OCI-LY1 (cell line): Measurements from ENCODE around the gene CNEP1R1.

Experiments
- H2AFZ ChIP-seq: fragments of 200-600 bp; sonication (generic), shearing (Covaris generic); 2 replicates; pipeline ENCODE4 v1.6.0; 2014; ENCODE audit warnings: antibody characterized with exemption, mild to moderate bottlenecking, low read length
- H3F3A ChIP-seq: fragments of 200-600 bp; sonication (generic), shearing (Covaris generic); 2 replicates; pipeline ENCODE4 v1.6.0; 2014; ENCODE audit warnings: mild to moderate bottlenecking, antibody characterized with exemption, low read length, moderate library complexity; ENCODE audit not compliant: insufficient read depth
- H3K27ac ChIP-seq: fragments of 200-600 bp; sonication (generic); 2 replicates; pipeline ENCODE4 v1.5.1; 2014; ENCODE audit warnings: low read length, mixed run types, mild to moderate bottlenecking, low read depth; ENCODE audit not compliant: poor library complexity, severe bottlenecking
- H3K27me3 ChIP-seq: fragments of 200-600 bp; sonication (generic); 2 replicates; pipeline ENCODE4 v1.6.0; 2014; ENCODE audit warnings: antibody characterized with exemption, mild to moderate bottlenecking, low read length, moderate library complexity; ENCODE audit not compliant: insufficient read depth
- H3K36me3 ChIP-seq: fragments of 200-600 bp; sonication (generic); 2 replicates; pipeline ENCODE4 v1.6.1; 2014; ENCODE audit warnings: mild to moderate bottlenecking, antibody characterized with exemption, low read length, moderate library complexity, mixed read lengths; ENCODE audit not compliant: insufficient read depth
- H3K4me1 ChIP-seq: fragments of 200-600 bp; sonication (generic); 2 replicates; pipeline ENCODE4 v1.5.1; 2014; ENCODE audit warnings: mild to moderate bottlenecking, low read length, moderate library complexity; ENCODE audit not compliant: insufficient read depth, severe bottlenecking
- H3K4me2 ChIP-seq: fragments of 200-600 bp; sonication (generic), shearing (Covaris generic); 2 replicates; pipeline ENCODE4 v1.6.1; 2014; ENCODE audit warnings: low read length
- H3K4me3 ChIP-seq: fragments of 200-600 bp; sonication (generic); 2 replicates; pipeline ENCODE4 v1.5.1; 2014; ENCODE audit warnings: low read length, low read depth, mild to moderate bottlenecking, mixed read lengths; ENCODE audit not compliant: poor library complexity, severe bottlenecking
- H3K79me2 ChIP-seq: fragments of 200-600 bp; shearing (Covaris generic); 2 replicates; pipeline ENCODE4 v1.6.1; 2016; ENCODE audit warnings: mixed run types, low read length, mixed read lengths; ENCODE audit not compliant: insufficient read depth
- H3K9ac ChIP-seq: fragments of 200-600 bp; sonication (generic), shearing (Covaris generic); 2 replicates; pipeline ENCODE4 v1.6.1; 2014; ENCODE audit warnings: mild to moderate bottlenecking, low read length, mixed read lengths
- H3K9me2 ChIP-seq: fragments of 200-600 bp; sonication (generic), shearing (Covaris generic); 2 replicates; pipeline ENCODE4 v1.6.1; 2014; ENCODE audit warnings: low read depth, mild to moderate bottlenecking, low read length, mixed read lengths
- H3K9me3 ChIP-seq: fragments of 200-600 bp; shearing (Covaris generic); 2 replicates; pipeline ENCODE4 v1.6.1; 2014; ENCODE audit warnings: low read length, mixed read lengths
- H4K20me1 ChIP-seq: fragments of 200-600 bp; sonication (generic), shearing (Covaris generic); 2 replicates; pipeline ENCODE4 v1.6.0; 2016; ENCODE audit warnings: mild to moderate bottlenecking, low read length; ENCODE audit not compliant: insufficient read depth
- CTCF ChIP-seq: fragments of 200-600 bp; sonication (generic), shearing (Covaris generic); IDR thresholded peaks from 2 replicates; pipeline ENCODE4 v1.5.1; 2017; ENCODE audit warnings: mild to moderate bottlenecking, antibody characterized with exemption, low read length, moderate library complexity, mixed read lengths
- EZH2 ChIP-seq: fragments of 200-600 bp; sonication (generic), shearing (Covaris generic); IDR thresholded peaks from 2 replicates; pipeline ENCODE4 v1.8.0; 2017; ENCODE audit warnings: borderline replicate concordance, mixed run types, mild to moderate bottlenecking, antibody characterized with exemption, low read length, moderate library complexity, mixed read lengths

CNEP1R1 gene

GRCh38 chr16:49992825-49993224 is 32.2 kb upstream of the CNEP1R1 start:
- Histone ChIP-seq H3K4me1 (no peaks in the 10 kb centered on the region), H3K27me3 (no peaks in the 10 kb centered on the region), H3K4me2 (no peak overlapping the region), H4K20me1 (no peaks in the 10 kb centered on the region), H3K4me3 (no peak overlapping the region), H3K9ac (no peak overlapping the region), H3K36me3 (no peaks in the 10 kb centered on the region), H3K27ac (no peak overlapping the region), H3K9me2 (no peaks in the 10 kb centered on the region), H3K9me3 (no peaks in the 10 kb centered on the region), H3F3A (no peaks in the 10 kb centered on the region), H2AFZ (no peak overlapping the region), H3K79me2 (no peaks in the 10 kb centered on the region)
- no peak for TF ChIP-seq CTCF

GRCh38 chr16:49993579-49993978 is 31.4 kb upstream of the CNEP1R1 start:
- Histone ChIP-seq H3K36me3 (no peaks in the 10 kb centered on the region), H3F3A (no peaks in the 10 kb centered on the region), H3K9me3 (no peaks in the 10 kb centered on the region), H3K4me3 (no peak overlapping the region), H4K20me1 (no peaks in the 10 kb centered on the region), H3K27me3 (no peaks in the 10 kb centered on the region), H3K79me2 (no peaks in the 10 kb centered on the region), H3K9ac (no peak overlapping the region), H3K4me1 (no peaks in the 10 kb centered on the region), H2AFZ (no peak overlapping the region), H3K9me2 (no peaks in the 10 kb centered on the region), H3K27ac (no peak overlapping the region), H3K4me2 (no peak overlapping the region)
- TF ChIP-seq CTCF: no peak
- no peak for TF ChIP-seq EZH2

DNA sequence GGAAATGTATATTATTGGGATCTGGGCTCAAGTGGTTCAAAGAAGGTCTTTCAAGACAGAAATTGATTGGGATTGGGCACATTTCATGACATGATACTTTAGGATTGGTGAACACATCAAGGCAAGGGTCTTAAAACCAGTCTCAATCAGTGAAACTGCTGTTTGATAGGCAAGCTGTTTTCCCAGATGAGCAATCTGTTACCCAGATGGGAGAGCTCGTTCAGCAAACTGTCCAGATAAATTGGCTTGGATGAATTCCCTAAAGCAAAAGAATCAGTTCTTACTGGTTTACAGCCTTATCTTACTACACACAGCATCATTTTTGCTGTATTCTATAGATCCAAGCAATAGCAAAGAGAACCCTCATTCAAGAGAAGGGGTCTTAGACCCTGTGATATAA is 31.0 kb upstream of the CNEP1R1 start:
- Histone ChIP-seq H3K9ac (no peak overlapping the region), H3K27me3 (no peaks in the 10 kb centered on the region), H4K20me1 (no peaks in the 10 kb centered on the region), H3K4me3 (no peak overlapping the region), H3K36me3 (no peaks in the 10 kb centered on the region), H2AFZ (no peak overlapping the region), H3K4me1 (no peaks in the 10 kb centered on the region), H3K27ac (no peak overlapping the region), H3K9me3 (no peaks in the 10 kb centered on the region), H3K4me2 (no peak overlapping the region), H3K79me2 (no peaks in the 10 kb centered on the region), H3F3A (no peaks in the 10 kb centered on the region), H3K9me2 (no peaks in the 10 kb centered on the region)
- no peak for TF ChIP-seq EZH2
- TF ChIP-seq CTCF: no peak
